H9 (cell line): ENCODE measurements around the gene CCDC13. TPM values are rescaled to one million over a fixed set of nuclear protein-coding genes. Genes with fewer than 3 reads are reported as not detected.
A peak's percentile ranks its signal among the peaks of the same experiment; 100 is the strongest.

Source experiments
- DNase-seq: peaks from one replicate; pipeline ENCODE4 v3.0.0-alpha.2; 2017
- H2AFZ ChIP-seq: one replicate; pipeline ENCODE4 v1.6.1; 2013; ENCODE audit warnings: mild to moderate bottlenecking, low read length, control low read depth, moderate library complexity
- H2AK5ac ChIP-seq: 2 replicates; pipeline ENCODE4 v1.6.1; 2013; ENCODE audit warnings: low read length, control low read depth, mixed read lengths; ENCODE audit not compliant: insufficient read length
- H2BK120ac ChIP-seq: one replicate; pipeline ENCODE4 v1.6.1; 2013; ENCODE audit warnings: low read depth, mild to moderate bottlenecking, low read length, control low read depth, inconsistent platforms; ENCODE audit not compliant: poor library complexity, severe bottlenecking
- H2BK12ac ChIP-seq: 2 replicates; pipeline ENCODE4 v1.6.1; 2013; ENCODE audit warnings: low read length, control low read depth, mixed read lengths, low read depth; ENCODE audit not compliant: insufficient read length
- H2BK15ac ChIP-seq: 2 replicates; pipeline ENCODE4 v1.6.1; 2013; ENCODE audit warnings: low read depth, low read length, control low read depth
- H2BK20ac ChIP-seq: one replicate; pipeline ENCODE4 v1.6.1; 2013; ENCODE audit warnings: low read depth, mild to moderate bottlenecking, low read length, control low read depth, inconsistent platforms; ENCODE audit not compliant: poor library complexity, severe bottlenecking
- H2BK5ac ChIP-seq: 2 replicates; pipeline ENCODE4 v1.6.1; 2013; ENCODE audit warnings: low read length, control low read depth, mixed read lengths; ENCODE audit not compliant: insufficient read length
- H3K14ac ChIP-seq: 2 replicates; pipeline ENCODE4 v1.6.1; 2013; ENCODE audit warnings: low read length, control low read depth; ENCODE audit not compliant: insufficient read depth
- H3K18ac ChIP-seq: 2 replicates; pipeline ENCODE4 v1.6.1; 2013; ENCODE audit warnings: low read depth, mild to moderate bottlenecking, mixed read lengths, low read length, control low read depth; ENCODE audit not compliant: insufficient read length
- H3K23ac ChIP-seq: 2 replicates; pipeline ENCODE4 v1.6.1; 2013; ENCODE audit warnings: low read length, control low read depth, mixed read lengths, low read depth; ENCODE audit not compliant: insufficient read length
- H3K23me2 ChIP-seq: 2 replicates; pipeline ENCODE4 v1.6.1; 2013; ENCODE audit warnings: low read depth, mild to moderate bottlenecking, mixed read lengths, low read length, control low read depth; ENCODE audit not compliant: insufficient read length, poor library complexity, severe bottlenecking
- H3K27ac ChIP-seq: 2 replicates; pipeline ENCODE4 v1.5.1; 2013; ENCODE audit warnings: low read length, control low read depth, mixed read lengths, low read depth; ENCODE audit not compliant: insufficient read length
- H3K27me3 ChIP-seq: 2 replicates; pipeline ENCODE4 v1.6.1; 2013; ENCODE audit warnings: low read length, control low read depth, inconsistent platforms; ENCODE audit not compliant: insufficient read depth
- H3K4ac ChIP-seq: 2 replicates; pipeline ENCODE4 v1.6.1; 2013; ENCODE audit warnings: low read depth, mild to moderate bottlenecking, control low read depth, inconsistent platforms, low read length, moderate library complexity
- H3K4me1 ChIP-seq: 2 replicates; pipeline ENCODE4 v1.6.1; 2013; ENCODE audit warnings: low read length, control low read depth, inconsistent platforms; ENCODE audit not compliant: insufficient read depth
- H3K4me2 ChIP-seq: 2 replicates; pipeline ENCODE4 v1.6.1; 2013; ENCODE audit warnings: low read length, control low read depth, mixed read lengths; ENCODE audit not compliant: insufficient read length, insufficient read depth
- H3K56ac ChIP-seq: 2 replicates; pipeline ENCODE4 v1.6.1; 2013; ENCODE audit warnings: low read depth, mild to moderate bottlenecking, mixed read lengths, low read length, control low read depth; ENCODE audit not compliant: insufficient read length
- H3K79me1 ChIP-seq: 2 replicates; pipeline ENCODE4 v1.6.1; 2013; ENCODE audit warnings: low read depth, mild to moderate bottlenecking, moderate library complexity, low read length, control low read depth, inconsistent platforms; ENCODE audit not compliant: insufficient read depth, poor library complexity, severe bottlenecking
- H3K79me2 ChIP-seq: 2 replicates; pipeline ENCODE4 v1.6.1; 2013; ENCODE audit warnings: low read length, control low read depth, inconsistent platforms; ENCODE audit not compliant: insufficient read depth
- H3K9ac ChIP-seq: 2 replicates; pipeline ENCODE4 v1.6.1; 2013; ENCODE audit warnings: low read length, control low read depth, mixed read lengths; ENCODE audit not compliant: insufficient read length; ENCODE audit errors: extremely low read depth
- H3K9me3 ChIP-seq: one replicate; pipeline ENCODE4 v1.6.1; 2013; ENCODE audit warnings: low read depth, low read length, inconsistent platforms; ENCODE audit not compliant: control insufficient read depth
- H3T11ph ChIP-seq: one replicate; pipeline ENCODE4 v1.6.1; 2013; ENCODE audit warnings: mild to moderate bottlenecking, low read length, control low read depth, inconsistent platforms
- H4K20me1 ChIP-seq: one replicate; pipeline ENCODE4 v1.6.1; 2013; ENCODE audit not compliant: control insufficient read depth, insufficient read length, insufficient read depth
- H4K5ac ChIP-seq: 2 replicates; pipeline ENCODE4 v1.6.1; 2013; ENCODE audit warnings: low read depth, mild to moderate bottlenecking, mixed read lengths, low read length, control low read depth; ENCODE audit not compliant: insufficient read length
- H4K8ac ChIP-seq: replicated peaks from 2 replicates; pipeline ENCODE4 v1.6.1; 2013; ENCODE audit warnings: low read length, control low read depth, mixed read lengths, low read depth; ENCODE audit not compliant: insufficient read length
- H4K91ac ChIP-seq: 2 replicates; pipeline ENCODE4 v1.6.1; 2013; ENCODE audit warnings: low read depth, mild to moderate bottlenecking, moderate library complexity, mixed read lengths, low read length, control low read depth; ENCODE audit not compliant: insufficient read length
- H3K27ac Mint-ChIP-seq, 3 experiments: 2 replicates in 2 of 3; 3 replicates in 1 of 3; pipeline ENCODE4 v1.8.0; 2020 to 2021; ENCODE audit warnings: mixed read lengths in 3 of 3, mild to moderate bottlenecking in 1 of 3, moderate library complexity in 1 of 3
- H3K27me3 Mint-ChIP-seq: 2 replicates; pipeline ENCODE4 v1.8.0; 2021; ENCODE audit warnings: low read depth, mild to moderate bottlenecking, moderate library complexity, mixed read lengths
- H3K36me3 Mint-ChIP-seq, 3 experiments: 2 replicates in 2 of 3; 3 replicates in 1 of 3; pipeline ENCODE4 v1.8.0; 2020 to 2021; ENCODE audit warnings: low read depth in 3 of 3, mixed read lengths in 3 of 3; ENCODE audit not compliant: insufficient read depth in 1 of 3
- H3K4me1 Mint-ChIP-seq, 2 experiments: 2 replicates each; pipeline ENCODE4 v1.8.0; 2020; ENCODE audit warnings: mixed read lengths in 2 of 2
- H3K4me3 Mint-ChIP-seq, 2 experiments: 2 replicates in 1 of 2; 3 replicates in 1 of 2; pipeline ENCODE4 v1.8.0; 2020 to 2021; ENCODE audit warnings: mild to moderate bottlenecking in 2 of 2, mixed read lengths in 2 of 2, moderate library complexity in 1 of 2
- H3K9me3 Mint-ChIP-seq, 2 experiments: 2 replicates in 1 of 2; 3 replicates in 1 of 2; pipeline ENCODE4 v1.8.0; 2020; ENCODE audit warnings: mild to moderate bottlenecking in 2 of 2, mixed read lengths in 2 of 2, moderate library complexity in 1 of 2
- WGBS: extraction: QIAGEN DNeasy Blood & Tissue Kit; methylation state at CpG from one replicate; pipeline ENCODE4 v1.1.7; 2013; ENCODE audit warnings: missing lambda C conversion rate, low lambda C conversion rate, mixed read lengths; ENCODE audit not compliant: insufficient read length; ENCODE audit errors: extremely low coverage; 5-methylcytosine and 5-hydroxymethylcytosine counted together
- long read RNA-seq: library from polyadenylated mRNA; unstranded; transcript quantifications from one replicate; pipeline ENCODE4 v2.0.0, GENCODE V29; 2020
- total RNA-seq: library from RNA; stranded (reverse); gene quantifications from 2 replicates; pipeline ENCODE4 v1.2.1, GENCODE V29; 2021
- TF ChIP-seq, protein P1 (sequence below): fragments of 200-600 bp; sonication (generic); conservative IDR thresholded peaks from 3 replicates; pipeline ENCODE4 v1.8.0; 2021; ENCODE audit warnings: antibody characterized with exemption, mild to moderate bottlenecking

The CCDC13 gene, protein sequence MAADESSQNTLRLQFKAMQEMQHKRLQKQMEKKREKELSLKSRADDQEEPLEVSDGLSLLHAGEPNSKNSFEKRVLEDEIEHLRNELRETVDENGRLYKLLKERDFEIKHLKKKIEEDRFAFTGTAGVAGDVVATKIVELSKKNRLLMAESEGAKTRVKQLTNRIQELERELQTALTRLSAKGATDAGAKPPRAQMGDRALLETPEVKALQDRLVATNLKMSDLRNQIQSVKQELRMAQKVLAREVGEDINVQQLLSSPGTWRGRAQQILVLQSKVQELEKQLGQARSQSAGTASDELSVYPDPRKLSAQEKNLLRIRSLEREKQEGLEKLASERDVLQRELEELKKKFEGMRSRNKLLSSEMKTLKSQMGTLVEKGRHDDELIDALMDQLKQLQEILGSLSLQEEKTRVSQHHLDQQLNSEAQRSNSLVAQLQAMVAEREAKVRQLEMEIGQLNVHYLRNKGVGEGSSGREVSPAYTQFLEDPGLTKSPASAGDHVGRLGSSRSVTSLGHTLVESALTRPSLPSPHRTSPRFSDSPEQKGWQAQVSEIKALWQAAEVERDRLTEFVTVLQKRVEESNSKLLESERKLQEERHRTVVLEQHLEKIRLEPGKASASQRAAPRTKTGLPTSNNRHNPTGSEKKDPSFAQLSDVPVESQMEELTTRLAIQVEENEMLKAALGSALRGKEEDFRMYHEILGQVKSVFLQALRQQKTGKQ
- total RNA-seq = not detected in 2 replicates
- long read RNA-seq = 0 reads

DNA sequence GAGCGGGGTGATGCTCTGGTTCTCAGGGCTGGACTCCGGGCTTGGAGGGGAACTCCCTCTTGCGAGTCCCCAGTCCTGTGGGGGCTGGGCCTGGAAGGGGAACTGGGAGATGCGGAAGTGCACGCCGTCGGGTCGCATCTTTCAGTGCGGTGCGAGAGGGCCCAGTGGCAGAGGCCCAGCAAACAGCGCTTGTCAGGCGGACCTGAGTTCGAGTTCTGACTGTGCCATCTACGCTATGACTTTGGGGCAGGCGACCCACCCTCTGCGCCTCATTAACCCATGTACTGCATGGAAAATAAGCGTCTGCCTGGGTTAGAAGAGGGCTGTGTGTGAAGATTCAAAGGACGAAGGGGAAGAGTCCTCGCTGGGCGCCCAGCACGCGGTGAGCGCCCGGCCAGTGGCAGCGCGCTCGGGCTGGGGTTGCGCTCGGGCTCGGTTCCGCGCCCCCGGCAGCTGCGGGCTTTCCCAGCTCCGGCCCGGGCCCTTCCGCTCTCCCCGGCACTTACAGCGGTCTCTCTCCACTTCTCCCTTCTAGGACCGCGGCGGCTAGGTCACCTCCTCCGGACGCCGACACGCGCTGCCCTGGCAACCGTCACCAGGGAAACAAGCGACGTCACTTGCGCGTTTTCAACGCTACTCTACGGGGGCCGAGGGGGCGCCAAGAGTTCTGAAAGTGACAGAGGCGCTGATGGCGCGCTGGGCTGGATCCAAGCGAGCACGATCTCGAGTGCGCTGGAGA, at the start of gene CCDC13:
CCDC13 (minus strand) TSS at position 584 of the 739 bp plus-strand sequence. CDS start 14,908 bp downstream, outside the sequence.
- H2BK20ac ChIP-seq = no peak within 1 kb of the TSS
- no peak within 1 kb of the TSS for H3K27ac ChIP-seq
- no peaks in the 10 kb centered on the region for H3K79me2 ChIP-seq
- peak; percentile 95 for DNase-seq
- no peaks in the 10 kb centered on the region for H3K27me3 ChIP-seq
- peak within 1 kb of the TSS; percentile 22 for H3K18ac ChIP-seq
- H2BK12ac ChIP-seq = no peak within 1 kb of the TSS
- no peak within 1 kb of the TSS for H3K56ac ChIP-seq
- 0 out of 2 replicates have a peak, but pooled peaks cover 2% of the 10 kb centered on the region for H3K4me1 ChIP-seq
- peaks cover 10% of the 10 kb centered on the region for H3K23me2 ChIP-seq
- Mint-ChIP-seq H3K27me3 (peaks cover 23% of the 10 kb centered on the region), H3K36me3 (no peaks in the 10 kb centered on the region; a peak in 2 of 7 replicates), H3K9me3 (peaks cover 5 to 13% of the 10 kb centered on the region in 2 experiments; a peak in 3 of 5 replicates), H3K4me3 (peak within 1 kb of the TSS; percentile 74 to 86), H3K27ac (peak within 1 kb of the TSS in 2 of 3 experiments; percentile 23 to 62; a peak in 3 of 7 replicates), H3K4me1 (peaks cover 7 to 10% of the 10 kb centered on the region in 2 experiments)
- no peak within 1 kb of the TSS for H2BK120ac ChIP-seq
- H3K23ac ChIP-seq = no peak within 1 kb of the TSS
- TF ChIP-seq, protein P1, sequence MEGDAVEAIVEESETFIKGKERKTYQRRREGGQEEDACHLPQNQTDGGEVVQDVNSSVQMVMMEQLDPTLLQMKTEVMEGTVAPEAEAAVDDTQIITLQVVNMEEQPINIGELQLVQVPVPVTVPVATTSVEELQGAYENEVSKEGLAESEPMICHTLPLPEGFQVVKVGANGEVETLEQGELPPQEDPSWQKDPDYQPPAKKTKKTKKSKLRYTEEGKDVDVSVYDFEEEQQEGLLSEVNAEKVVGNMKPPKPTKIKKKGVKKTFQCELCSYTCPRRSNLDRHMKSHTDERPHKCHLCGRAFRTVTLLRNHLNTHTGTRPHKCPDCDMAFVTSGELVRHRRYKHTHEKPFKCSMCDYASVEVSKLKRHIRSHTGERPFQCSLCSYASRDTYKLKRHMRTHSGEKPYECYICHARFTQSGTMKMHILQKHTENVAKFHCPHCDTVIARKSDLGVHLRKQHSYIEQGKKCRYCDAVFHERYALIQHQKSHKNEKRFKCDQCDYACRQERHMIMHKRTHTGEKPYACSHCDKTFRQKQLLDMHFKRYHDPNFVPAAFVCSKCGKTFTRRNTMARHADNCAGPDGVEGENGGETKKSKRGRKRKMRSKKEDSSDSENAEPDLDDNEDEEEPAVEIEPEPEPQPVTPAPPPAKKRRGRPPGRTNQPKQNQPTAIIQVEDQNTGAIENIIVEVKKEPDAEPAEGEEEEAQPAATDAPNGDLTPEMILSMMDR = no peak
- no peak within 1 kb of the TSS for H4K5ac ChIP-seq
- peak within 1 kb of the TSS; percentile 80 for H3K4me2 ChIP-seq
- peak within 1 kb of the TSS; percentile 87 for H2AFZ ChIP-seq
- no peaks in the 10 kb centered on the region for H3K79me1 ChIP-seq
- WGBS = no CpG with 5 or more reads among the region's 63 CpGs
- H4K8ac ChIP-seq = no peak within 1 kb of the TSS
- H2BK5ac ChIP-seq = no peak within 1 kb of the TSS
- no peak within 1 kb of the TSS for H3K4ac ChIP-seq
- H3K9me3 ChIP-seq = no peaks in the 10 kb centered on the region
- H4K91ac ChIP-seq = no peak within 1 kb of the TSS
- no peak within 1 kb of the TSS for H2AK5ac ChIP-seq
- peak within 1 kb of the TSS; percentile 28 for H3K9ac ChIP-seq
- H3T11ph ChIP-seq = no peak within 1 kb of the TSS
- H3K14ac ChIP-seq = peak within 1 kb of the TSS; percentile 27
- no peak within 1 kb of the TSS for H2BK15ac ChIP-seq
- H4K20me1 ChIP-seq = no peaks in the 10 kb centered on the region
